B cell (primary cell): ENCODE data around the gene CD177.

ENCODE experiments used
- CTCF ChIP-seq: fragments of 200-600 bp; IDR thresholded peaks from one replicate; pipeline ENCODE4 v1.8.0; 2022; ENCODE audit warnings: antibody characterized with exemption, mild to moderate bottlenecking
- EZH2 ChIP-seq: IDR thresholded peaks from 2 replicates; pipeline ENCODE4 v1.6.1; 2012; ENCODE audit warnings: borderline replicate concordance, low read depth, mild to moderate bottlenecking, moderate library complexity, low read length; ENCODE audit not compliant: insufficient read depth, poor library complexity, severe bottlenecking

- TF ChIP-seq CTCF = no peak
- no peak for TF ChIP-seq EZH2
Measured at GRCh38 chr19:43362179-43362578, 8.7 kb downstream of the CD177 start.
